GM12892 (cell line): Measurements from ENCODE around the gene NUTF2.

Experiments
- POLR2A ChIP-seq: IDR thresholded peaks from 2 replicates; pipeline ENCODE4 v1.6.1; 2011; ENCODE audit warnings: low read depth, low read length, control low read depth
- POLR2AphosphoS5 ChIP-seq: IDR thresholded peaks from 2 replicates; pipeline ENCODE4 v1.6.1; 2011; ENCODE audit warnings: low read depth, low read length, control low read depth
- TAF1 ChIP-seq: IDR thresholded peaks from 2 replicates; pipeline ENCODE4 v1.6.1; 2011; ENCODE audit warnings: low read depth, mild to moderate bottlenecking, control low read depth, low read length, borderline replicate concordance

DNA sequence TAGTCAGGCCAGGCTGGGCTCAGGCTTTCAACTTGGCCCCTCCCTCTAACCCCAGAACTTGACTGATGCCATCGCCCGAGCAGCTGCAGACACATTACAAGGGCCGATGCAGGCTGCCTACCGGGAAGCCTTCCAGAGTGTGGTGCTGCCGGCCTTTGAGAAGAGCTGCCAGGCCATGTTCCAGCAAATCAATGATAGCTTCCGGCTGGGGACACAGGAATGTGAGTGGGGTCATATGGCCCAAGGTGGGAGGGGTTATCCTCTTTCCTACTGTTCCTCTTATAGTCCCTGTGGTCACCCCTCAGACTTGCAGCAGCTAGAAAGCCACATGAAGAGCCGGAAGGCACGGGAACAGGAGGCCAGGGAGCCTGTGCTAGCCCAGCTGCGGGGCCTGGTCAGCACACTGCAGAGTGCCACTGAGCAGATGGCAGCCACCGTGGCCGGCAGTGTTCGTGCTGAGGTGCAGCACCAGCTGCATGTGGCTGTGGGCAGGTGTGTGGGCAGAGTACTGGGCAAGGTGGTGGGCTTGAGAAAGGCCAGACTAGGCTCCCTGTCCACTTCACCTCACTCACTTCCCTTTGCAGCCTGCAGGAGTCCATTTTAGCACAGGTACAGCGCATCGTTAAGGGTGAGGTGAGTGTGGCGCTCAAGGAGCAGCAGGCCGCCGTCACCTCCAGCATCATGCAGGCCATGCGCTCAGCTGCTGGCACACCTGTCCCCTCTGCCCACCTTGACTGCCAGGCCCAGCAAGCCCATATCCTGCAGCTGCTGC is 35.8 kb downstream of the NUTF2 start:
- TF ChIP-seq TAF1 (no peak), POLR2A (no peak), POLR2AphosphoS5 (no peak)
